ENCODE data around the gene LRIT3. TPM values are rescaled to one million over a fixed set of nuclear protein-coding genes. Genes with fewer than 3 reads are reported as not detected.
"Not testable (repeated sequence)": the region's sequence is repeated elsewhere in the genome, so short reads cannot be mapped to it uniquely, and the experiment has no call there.

The LRIT3 gene
- total RNA-seq, 1 donor from 2014 or later: 0.15 TPM

DNA sequence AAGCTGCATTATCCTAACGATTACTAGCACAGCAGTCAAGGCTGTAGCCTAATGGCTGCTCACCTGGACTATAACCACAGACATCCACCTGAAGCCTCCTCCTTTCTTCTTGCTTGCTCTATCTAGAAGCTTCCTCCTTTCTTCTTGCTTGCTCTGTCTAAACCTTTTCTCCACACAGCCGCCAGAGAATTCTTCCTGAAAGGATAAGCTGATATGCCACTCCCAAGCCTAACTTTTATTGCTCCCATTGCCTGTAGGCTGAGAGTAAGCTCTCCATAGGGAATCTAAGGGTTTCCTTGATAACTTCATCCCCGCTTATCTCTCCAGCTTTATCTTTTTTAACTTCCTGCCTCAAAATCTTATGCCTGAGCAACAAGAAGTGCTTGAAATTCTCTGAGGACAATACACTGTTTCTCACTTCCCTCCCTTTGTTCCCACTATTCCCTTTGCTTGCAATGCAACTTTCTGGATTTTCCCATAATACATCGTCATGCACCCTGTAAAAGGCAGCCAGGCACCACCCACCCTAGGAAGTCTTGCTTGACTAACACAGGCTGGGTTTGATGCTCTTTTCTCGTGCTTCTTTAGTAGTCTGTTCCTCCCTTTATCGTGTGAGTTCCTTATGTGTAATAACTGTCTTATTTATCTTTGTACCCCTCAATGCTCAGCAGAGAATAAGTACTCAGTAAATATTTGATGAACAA, 1.4 kb upstream of the LRIT3 start:
- H3K4me3 ChIP-seq: no peak overlapping the region
- no peak overlapping the region for H3K9ac ChIP-seq
- peaks cover 27% of the 10 kb centered on the region for H3K4me1 ChIP-seq
- no peaks in the 10 kb centered on the region for H3K27me3 Mint-ChIP-seq (ENCODE audit: insufficient read depth, low read depth)
- H3K4me1 Mint-ChIP-seq: peaks cover 18% of the 10 kb centered on the region
- H3K9me3 Mint-ChIP-seq: no peaks in the 10 kb centered on the region
- no peaks in the 10 kb centered on the region for H3K9me3 ChIP-seq (ENCODE audit: low read depth)
- no peaks in the 10 kb centered on the region for H4K20me1 ChIP-seq (ENCODE audit: low read depth)
- peaks cover 2% of the 10 kb centered on the region for H3F3A ChIP-seq (ENCODE audit: low read depth)
- no peaks in the 10 kb centered on the region for H3K27me3 ChIP-seq
- DNase-seq (ENCODE audit: low spot score): no peak
- H3K4me2 ChIP-seq: no peak overlapping the region
- H3K79me2 ChIP-seq (ENCODE audit: low read depth): no peaks in the 10 kb centered on the region
- no peak for TF ChIP-seq EZH2phosphoT487 (IDR thresholded peaks at IDR 0.05)
- TF ChIP-seq, protein P1, sequence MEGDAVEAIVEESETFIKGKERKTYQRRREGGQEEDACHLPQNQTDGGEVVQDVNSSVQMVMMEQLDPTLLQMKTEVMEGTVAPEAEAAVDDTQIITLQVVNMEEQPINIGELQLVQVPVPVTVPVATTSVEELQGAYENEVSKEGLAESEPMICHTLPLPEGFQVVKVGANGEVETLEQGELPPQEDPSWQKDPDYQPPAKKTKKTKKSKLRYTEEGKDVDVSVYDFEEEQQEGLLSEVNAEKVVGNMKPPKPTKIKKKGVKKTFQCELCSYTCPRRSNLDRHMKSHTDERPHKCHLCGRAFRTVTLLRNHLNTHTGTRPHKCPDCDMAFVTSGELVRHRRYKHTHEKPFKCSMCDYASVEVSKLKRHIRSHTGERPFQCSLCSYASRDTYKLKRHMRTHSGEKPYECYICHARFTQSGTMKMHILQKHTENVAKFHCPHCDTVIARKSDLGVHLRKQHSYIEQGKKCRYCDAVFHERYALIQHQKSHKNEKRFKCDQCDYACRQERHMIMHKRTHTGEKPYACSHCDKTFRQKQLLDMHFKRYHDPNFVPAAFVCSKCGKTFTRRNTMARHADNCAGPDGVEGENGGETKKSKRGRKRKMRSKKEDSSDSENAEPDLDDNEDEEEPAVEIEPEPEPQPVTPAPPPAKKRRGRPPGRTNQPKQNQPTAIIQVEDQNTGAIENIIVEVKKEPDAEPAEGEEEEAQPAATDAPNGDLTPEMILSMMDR (IDR thresholded peaks at IDR 0.05): no peak
- no peak for TF ChIP-seq EZH2 (IDR thresholded peaks at IDR 0.05)
- no peaks in the 10 kb centered on the region for H3K36me3 Mint-ChIP-seq
- no peak overlapping the region for H3K27ac ChIP-seq
- H2AFZ ChIP-seq (replicated peaks): peak overlapping the region; percentile 76
- no peak overlapping the region for H3K27ac Mint-ChIP-seq
- H3K36me3 ChIP-seq: no peaks in the 10 kb centered on the region
- no peak overlapping the region for H3K4me3 Mint-ChIP-seq

DNA sequence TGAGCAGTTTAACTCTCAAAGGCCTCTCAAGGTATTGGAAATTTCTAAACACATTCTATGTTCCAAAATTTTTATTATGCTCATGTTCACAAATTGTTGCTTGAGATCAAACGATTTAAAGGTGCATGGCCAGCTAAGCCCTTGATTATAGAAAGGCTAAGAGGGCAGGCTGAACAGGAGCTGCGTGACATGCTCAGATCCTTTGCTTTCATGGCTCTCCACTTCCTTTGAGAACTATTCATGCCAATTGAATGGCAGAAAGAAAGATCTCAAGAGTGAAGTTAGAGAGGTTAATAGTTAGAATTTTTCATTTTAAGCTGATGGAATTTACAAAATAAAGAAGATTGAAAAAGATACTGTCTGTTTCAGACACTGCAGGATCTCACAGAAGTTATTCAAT, 594 bp downstream of the LRIT3 start:
- no peak for TF ChIP-seq EZH2phosphoT487 (IDR thresholded peaks at IDR 0.05)
- TF ChIP-seq, protein P1 (IDR thresholded peaks at IDR 0.05): no peak
- no peak for TF ChIP-seq EZH2 (IDR thresholded peaks at IDR 0.05)
- peak overlapping the region; percentile 34 for H2AFZ ChIP-seq (replicated peaks)
- Mint-ChIP-seq H3K4me1 (peaks cover 18% of the 10 kb centered on the region), H3K27me3 (ENCODE audit: insufficient read depth, low read depth) (no peaks in the 10 kb centered on the region), H3K9me3 (no peaks in the 10 kb centered on the region), H3K27ac (no peak overlapping the region), H3K36me3 (no peaks in the 10 kb centered on the region), H3K4me3 (no peak overlapping the region)
- no peak overlapping the region for H3K9ac ChIP-seq
- peak overlapping the region; percentile 4 for H3K4me2 ChIP-seq
- H3K9me3 ChIP-seq (ENCODE audit: low read depth): no peaks in the 10 kb centered on the region
- peaks cover 2% of the 10 kb centered on the region for H3F3A ChIP-seq (ENCODE audit: low read depth)
- DNase-seq (ENCODE audit: low spot score): peak; percentile 23
- peaks cover 27% of the 10 kb centered on the region for H3K4me1 ChIP-seq
- no peaks in the 10 kb centered on the region for H4K20me1 ChIP-seq (ENCODE audit: low read depth)
- H3K27me3 ChIP-seq: no peaks in the 10 kb centered on the region
- H3K27ac ChIP-seq: no peak overlapping the region
- no peak overlapping the region for H3K4me3 ChIP-seq
- no peaks in the 10 kb centered on the region for H3K79me2 ChIP-seq (ENCODE audit: low read depth)
- no peaks in the 10 kb centered on the region for H3K36me3 ChIP-seq

DNA sequence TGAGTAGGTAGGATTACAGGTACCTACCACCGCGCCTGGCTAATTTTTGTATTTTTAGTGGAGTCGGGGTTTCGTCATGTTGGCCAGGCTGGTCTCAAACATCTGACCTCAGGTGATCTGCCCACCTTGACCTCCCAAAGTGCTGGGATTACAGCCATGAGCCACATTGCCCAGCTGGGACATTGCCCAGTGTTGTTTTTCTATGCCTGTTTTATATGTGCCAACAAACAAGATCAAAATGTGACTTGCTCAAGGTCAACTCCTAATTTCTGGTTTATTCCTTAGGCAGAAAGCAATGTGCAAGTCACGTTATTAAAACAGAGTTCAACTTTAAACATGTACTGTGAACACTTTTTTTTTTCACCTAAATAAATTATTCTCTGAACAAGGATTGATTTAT, 2.7 kb downstream of the LRIT3 start:
- no peak overlapping the region for H3K27ac ChIP-seq

DNA sequence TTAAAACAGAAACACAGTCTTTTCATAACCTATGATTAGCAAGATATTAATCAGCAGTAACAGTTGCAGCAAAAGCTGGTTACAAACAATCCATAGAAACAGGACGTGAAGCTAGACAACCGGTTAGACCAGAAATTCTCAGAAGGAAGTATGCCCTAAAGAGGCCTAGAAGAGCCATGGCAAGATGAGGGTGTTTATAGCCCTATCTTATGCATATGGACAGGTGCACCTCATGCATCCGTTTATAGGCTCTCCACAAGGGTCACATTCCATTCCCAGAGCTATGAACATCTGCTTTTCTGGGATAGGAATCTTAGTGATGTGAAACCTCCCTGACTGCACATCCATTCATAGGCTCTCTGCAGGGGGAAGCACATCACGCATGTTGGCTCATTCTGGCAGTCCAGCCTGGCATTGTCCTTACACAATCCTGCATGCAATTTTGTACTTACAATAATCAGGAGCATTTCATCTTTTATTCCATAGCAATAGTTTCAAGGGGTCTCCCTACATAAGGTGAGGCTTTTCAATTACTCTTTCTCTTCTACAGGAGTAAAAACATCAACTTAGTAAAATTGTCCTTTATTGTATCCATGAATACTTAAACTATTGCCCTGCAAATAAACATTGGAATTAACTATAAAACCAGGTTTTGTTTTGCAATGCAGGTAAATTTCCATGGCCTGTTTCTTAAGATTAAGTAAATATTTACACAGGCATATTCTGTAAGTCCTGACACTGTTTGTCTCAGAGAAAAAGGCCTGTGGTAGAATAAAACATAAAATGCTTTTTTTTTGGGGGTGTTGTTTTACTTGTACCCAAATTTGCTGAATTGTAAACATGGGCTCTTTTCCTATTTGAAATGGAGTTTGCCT, 11.8 kb downstream of the LRIT3 start:
- not testable (repeated sequence) for H3K27ac Mint-ChIP-seq

More for the DNA sequence above, 2.7 kb downstream of the LRIT3 start:
- peaks cover 27% of the 10 kb centered on the region for H3K4me1 ChIP-seq
- Mint-ChIP-seq H3K9me3 (peaks cover 4% of the 10 kb centered on the region), H3K4me1 (peaks cover 18% of the 10 kb centered on the region), H3K4me3 (no peak overlapping the region), H3K27me3 (ENCODE audit: insufficient read depth, low read depth) (no peaks in the 10 kb centered on the region), H3K27ac (no peak overlapping the region), H3K36me3 (no peaks in the 10 kb centered on the region)
- H3K79me2 ChIP-seq (ENCODE audit: low read depth): no peaks in the 10 kb centered on the region
- no peaks in the 10 kb centered on the region for H3K36me3 ChIP-seq
- H3K27me3 ChIP-seq: no peaks in the 10 kb centered on the region
- no peak overlapping the region for H3K4me3 ChIP-seq
- peaks cover 2% of the 10 kb centered on the region for H3F3A ChIP-seq (ENCODE audit: low read depth)
- H3K9me3 ChIP-seq (ENCODE audit: low read depth): no peaks in the 10 kb centered on the region
- no peak overlapping the region for H2AFZ ChIP-seq (replicated peaks)
- TF ChIP-seq EZH2phosphoT487 (IDR thresholded peaks at IDR 0.05): no peak
- TF ChIP-seq EZH2 (IDR thresholded peaks at IDR 0.05): no peak
- TF ChIP-seq, protein P1 (IDR thresholded peaks at IDR 0.05): no peak
- H3K4me2 ChIP-seq: no peak overlapping the region
- DNase-seq (ENCODE audit: low spot score): no peak
- H4K20me1 ChIP-seq (ENCODE audit: low read depth): no peaks in the 10 kb centered on the region
- no peak overlapping the region for H3K9ac ChIP-seq

More for the DNA sequence above, 11.8 kb downstream of the LRIT3 start:
- H3K36me3 Mint-ChIP-seq; H3F3A ChIP-seq (ENCODE audit: low read depth); H3K79me2 ChIP-seq (ENCODE audit: low read depth); H3K9ac ChIP-seq; H3K27me3 Mint-ChIP-seq (ENCODE audit: insufficient read depth, low read depth); H3K27me3 ChIP-seq; H3K4me1 ChIP-seq; H3K9me3 ChIP-seq (ENCODE audit: low read depth); H3K36me3 ChIP-seq; H3K4me1 Mint-ChIP-seq; H4K20me1 ChIP-seq (ENCODE audit: low read depth); H2AFZ ChIP-seq (replicated peaks); DNase-seq (ENCODE audit: low spot score); H3K4me3 ChIP-seq; H3K4me2 ChIP-seq; H3K4me3 Mint-ChIP-seq; H3K27ac ChIP-seq: not testable (repeated sequence)
- peaks cover 17% of the 10 kb centered on the region for H3K9me3 Mint-ChIP-seq
